GM12878 (cell line): ENCODE measurements around the gene CYP2U1. TPM values are rescaled to one million over a fixed set of nuclear protein-coding genes. Genes with fewer than 3 reads are reported as not detected.

Source experiments
- ATAC-seq: fragments of 200-7000 bp; cut with Tn5 transposase; 3 replicates; pipeline ENCODE4 v1.9.1; 2020; ENCODE audit warnings: mild to moderate bottlenecking, moderate library complexity
- BruUV-seq: library from RNA; stranded (reverse); fragments of 400-500 nt; replicated peaks from 2 replicates; lab custom pipeline; 2021; lab: Mats Ljungman, UMichigan
- CTCF ChIA-PET: fragments of 300-600 bp; sonication (Branson Sonifier 250); formaldehyde crosslinking; extraction: SDS; loops from one replicate; lab custom pipeline; 2021; ENCODE audit warnings: inconsistent platforms; lab: Yijun Ruan, JAX
- POLR2A ChIA-PET: fragments of 350-600 bp; formaldehyde crosslinking; extraction: SDS; loops from one replicate; lab custom pipeline; 2021; ENCODE audit warnings: inconsistent platforms; lab: Charles Lee
- RAD21 ChIA-PET: fragments of 300-600 bp; sonication (Branson Sonifier 250); formaldehyde crosslinking; loops from one replicate; lab custom pipeline; 2023; ENCODE audit warnings: antibody characterized with exemption; ENCODE audit not compliant: unreplicated experiment; lab: Charles Lee
- SMC1A ChIA-PET: fragments of 300-600 bp; sonication (Branson Sonifier 250); formaldehyde crosslinking; loops from one replicate; lab custom pipeline; 2023; ENCODE audit not compliant: unreplicated experiment, uncharacterized antibody; lab: Charles Lee
- DNase-seq: peaks from one replicate; pipeline ENCODE4 v3.0.0-alpha.2; 2011; ENCODE audit warnings: low read depth, low spot score
- FAIRE-seq: peaks from 3 replicates; lab custom pipeline; 2011; peaks lifted over from hg19 to GRCh38; lab: Jason Lieb, UNC
- H2AFZ ChIP-seq: 2 replicates; pipeline ENCODE4 v1.6.0; 2011; ENCODE audit warnings: low read depth, low read length, control low read depth; ENCODE audit not compliant: control insufficient read depth
- H3K27ac ChIP-seq: 2 replicates; pipeline ENCODE4 v1.5.1; 2011; ENCODE audit warnings: control low read depth; ENCODE audit not compliant: control insufficient read depth, insufficient read depth
- H3K27me3 ChIP-seq, 2 experiments: replicated peaks in 1 of 2; 2 replicates each; pipeline versions ENCODE4 v1.6.0 to v1.6.1; 2011; ENCODE audit warnings: low read length in 1 of 2; ENCODE audit not compliant: control insufficient read depth in 2 of 2, insufficient read depth in 2 of 2
- H3K36me3 ChIP-seq, 2 experiments: 2 replicates each; pipeline ENCODE4 v1.5.1; 2011; ENCODE audit warnings: low read length in 1 of 2; ENCODE audit not compliant: control insufficient read depth in 2 of 2, insufficient read depth in 2 of 2
- H3K4me1 ChIP-seq: 2 replicates; pipeline ENCODE4 v1.6.1; 2011; ENCODE audit warnings: mild to moderate bottlenecking, low read length, moderate library complexity, mixed read lengths; ENCODE audit not compliant: control insufficient read depth, insufficient read depth
- H3K4me2 ChIP-seq: 2 replicates; pipeline ENCODE4 v1.6.0; 2011; ENCODE audit warnings: control low read depth; ENCODE audit not compliant: control insufficient read depth, insufficient read depth
- H3K4me3 ChIP-seq: fragments of 200-600 bp; sonication (generic); 2 replicates; pipeline ENCODE4 v1.5.1; 2016
- H3K79me2 ChIP-seq: 2 replicates; pipeline ENCODE4 v1.6.0; 2011; ENCODE audit warnings: low read length; ENCODE audit not compliant: control insufficient read depth, insufficient read depth
- H3K9ac ChIP-seq: 2 replicates; pipeline ENCODE4 v1.8.0; 2011; ENCODE audit warnings: low read length, control low read depth, mixed read lengths; ENCODE audit not compliant: control insufficient read depth, insufficient read depth
- H3K9me3 ChIP-seq: replicated peaks from 3 replicates; pipeline ENCODE4 v1.5.1; 2011; ENCODE audit warnings: mild to moderate bottlenecking, low read length; ENCODE audit not compliant: control insufficient read depth, insufficient read depth
- H4K20me1 ChIP-seq: 2 replicates; pipeline ENCODE4 v1.6.0; 2011; ENCODE audit not compliant: control insufficient read depth, insufficient read depth
- IKZF1 ChIP-seq: fragments of 450-650 bp; conservative IDR thresholded peaks from 2 replicates; pipeline ENCODE4 v1.6.1; 2017; ENCODE audit warnings: antibody characterized with exemption, mild to moderate bottlenecking
- NRF1 ChIP-seq: conservative IDR thresholded peaks from 2 replicates; pipeline ENCODE4 v1.6.1; 2011; ENCODE audit warnings: mild to moderate bottlenecking, low read depth, low read length, improper control_type of control experiment
- PAX8 ChIP-seq: fragments of 450-650 bp; IDR thresholded peaks from 2 replicates; pipeline ENCODE4 v1.6.1; 2017; ENCODE audit warnings: mild to moderate bottlenecking, moderate library complexity
- STAT3 ChIP-seq: IDR thresholded peaks from 2 replicates; pipeline ENCODE4 v1.6.1; 2011; ENCODE audit warnings: low read depth, low read length, improper control_type of control experiment
- TARDBP ChIP-seq: IDR thresholded peaks from 2 replicates; pipeline ENCODE4 v1.6.1; 2016; ENCODE audit warnings: borderline replicate concordance
- WRNIP1 ChIP-seq: IDR thresholded peaks from 2 replicates; pipeline ENCODE4 v1.6.1; 2011; ENCODE audit warnings: low read depth, low read length, improper control_type of control experiment, borderline replicate concordance
- WGBS: methylation state at CpG from one replicate; pipeline ENCODE4 v1.1.6; 2016; ENCODE audit warnings: low lambda C conversion rate; ENCODE audit not compliant: insufficient replicate concordance, insufficient coverage; ENCODE audit errors: missing lambda C conversion rate; 5-methylcytosine and 5-hydroxymethylcytosine counted together
- in situ Hi-C: fragments of 300-500 bp; cut with MboI; formaldehyde crosslinking; loops from 9 replicates; pipeline ENCODE4 v1.14.3; 2018; ENCODE audit warnings: mixed read lengths
- intact Hi-C: fragments of 100-400 bp; cut with micrococcal nuclease; formaldehyde crosslinking; loops from one replicate; pipeline ENCODE4 v1.14.2; 2022; ENCODE audit not compliant: unreplicated experiment
- polyA plus RNA-seq, 11 experiments: library from polyadenylated mRNA; depleted of rRNA in 4 of 11; unstranded in 6 of 11; stranded (reverse) in 5 of 11; fragments of >200 nt; fragmentation: Nextera tagmentation in 4 of 11; fragmentation: Illumina TruSeq in 1 of 11; extraction: Ambion mirVana in 4 of 11; extraction: Trizol in 1 of 11; gene quantifications; 1 replicate in 1 of 11; 2 replicates in 10 of 11; pipeline versions ENCODE4 v1.2.1 to v1.2.3, GENCODE V29; 2011 to 2016; ENCODE audit warnings: inconsistent platforms in 2 of 11, missing spikeins in 2 of 11, low read depth in 1 of 11
- total RNA-seq, 4 experiments: library from RNA; depleted of rRNA in 3 of 4; stranded (reverse); fragments of >200 nt in 3 of 4; fragmentation: Illumina TruSeq in 1 of 4; extraction: Trizol in 1 of 4; gene quantifications; 2 replicates each; pipeline versions ENCODE4 v1.2.1 to v1.2.3, GENCODE V29; 2013 to 2021
- TF ChIP-seq, protein P1 (sequence below): fragments of 150-350 bp; IDR thresholded peaks from 2 replicates; pipeline ENCODE4 v1.6.1; 2016; ENCODE audit warnings: low read depth, low read length
- TF ChIP-seq, protein P2 (sequence below): fragments of 450-650 bp; IDR thresholded peaks from 2 replicates; pipeline ENCODE4 v1.6.1; 2017; ENCODE audit warnings: mild to moderate bottlenecking, low read depth, inconsistent platforms; ENCODE audit not compliant: poor library complexity, severe bottlenecking

Gene CYP2U1
- total and polyA plus RNA-seq, 10 of the 15 experiments (the other 5 are each of a cell fraction or from before 2014, with no cell fraction given) = 0.41 to 3.4 (median 2.9) TPM

DNA sequence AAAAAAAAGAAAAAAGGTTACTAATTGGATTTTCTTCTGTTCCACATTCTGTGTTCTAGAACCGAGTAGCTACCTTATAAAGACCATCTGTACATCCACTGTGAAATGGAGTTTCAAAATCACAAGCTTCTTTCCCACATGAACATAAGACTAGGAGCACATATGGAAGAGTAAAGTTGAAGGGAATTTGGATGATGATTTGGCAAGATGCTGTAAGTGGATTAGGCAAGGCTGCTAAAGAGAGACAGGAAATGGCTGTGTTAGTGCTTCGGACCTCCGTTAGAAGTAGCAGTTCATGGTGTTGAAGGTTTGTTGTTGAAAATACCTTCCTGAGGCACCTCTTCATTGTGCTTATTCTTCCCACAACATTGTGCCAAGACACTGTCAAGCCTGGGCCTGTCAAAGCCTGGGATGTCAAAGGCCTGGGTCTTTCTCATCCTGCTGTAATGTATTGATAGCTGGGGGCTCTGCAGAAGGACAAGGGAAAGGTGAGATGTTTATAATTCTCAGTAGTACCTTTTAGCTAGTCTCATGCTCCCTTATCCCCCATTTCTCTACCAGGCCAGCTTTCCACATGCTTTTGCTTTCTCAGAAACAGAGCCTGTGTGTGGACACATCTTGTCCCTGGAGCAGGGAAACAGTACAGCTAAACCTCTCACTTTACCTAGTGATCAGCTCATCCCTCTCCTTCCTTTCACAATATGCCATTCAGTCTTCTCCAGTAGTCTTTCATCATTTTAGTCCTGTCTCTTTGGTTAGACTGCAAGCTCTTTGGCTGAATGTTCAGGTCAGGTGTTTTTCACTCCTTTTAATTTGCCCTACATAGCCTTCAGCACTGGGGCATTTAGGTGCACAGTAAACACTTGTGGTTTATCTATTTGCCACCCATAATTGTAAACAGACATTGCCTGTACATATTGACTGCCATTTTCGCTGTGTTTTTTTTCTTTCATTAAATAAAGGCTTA lies 37.9 kb upstream of the CYP2U1 start:
- no peaks in the 10 kb centered on the region for H4K20me1 ChIP-seq
- no peaks in the 10 kb centered on the region for H3K36me3 ChIP-seq
- in situ Hi-C loops = no loop called here
- FAIRE-seq (no peak), ATAC-seq (no peak)
- POLR2A ChIA-PET = interaction anchor here (0.6 to 1.2 kb wide), 2 partner anchors 9 to 412 kb away, joined by 3 read pairs; no protein-coding TSS in a partner anchor
- H3K27me3 ChIP-seq = no peaks in the 10 kb centered on the region; a peak in 1 of 4 replicates
- H3K4me2 ChIP-seq = no peak overlapping the region
- no peak for TF ChIP-seq PAX8
- TF ChIP-seq, all 136 proteins: peak for 0
- DNase-seq = no peak
- no peak overlapping the region for H3K9ac ChIP-seq
- 26% methylated on average over 4 of the region's 4 CpGs for WGBS
- no peaks in the 10 kb centered on the region for H3K9me3 ChIP-seq
- ChIA-PET RAD21 (interaction anchor here (1.0 kb wide), 1 partner anchor 135 kb away, joined by 3 read pairs; no protein-coding TSS in a partner anchor), SMC1A (interaction anchor here (0.8 to 1.8 kb wide), 3 partner anchors 9 to 10 kb away, joined by 3 to 6 read pairs (median 3); no protein-coding TSS in a partner anchor), CTCF (no interaction called here)
- no peaks in the 10 kb centered on the region for H3K4me1 ChIP-seq
- intact Hi-C loops = no loop called here
- H3K27ac ChIP-seq = no peak overlapping the region
- H2AFZ ChIP-seq = no peak overlapping the region
- no peaks in the 10 kb centered on the region for H3K79me2 ChIP-seq
- H3K4me3 ChIP-seq = no peak overlapping the region
- BruUV-seq = no TSS peak

DNA sequence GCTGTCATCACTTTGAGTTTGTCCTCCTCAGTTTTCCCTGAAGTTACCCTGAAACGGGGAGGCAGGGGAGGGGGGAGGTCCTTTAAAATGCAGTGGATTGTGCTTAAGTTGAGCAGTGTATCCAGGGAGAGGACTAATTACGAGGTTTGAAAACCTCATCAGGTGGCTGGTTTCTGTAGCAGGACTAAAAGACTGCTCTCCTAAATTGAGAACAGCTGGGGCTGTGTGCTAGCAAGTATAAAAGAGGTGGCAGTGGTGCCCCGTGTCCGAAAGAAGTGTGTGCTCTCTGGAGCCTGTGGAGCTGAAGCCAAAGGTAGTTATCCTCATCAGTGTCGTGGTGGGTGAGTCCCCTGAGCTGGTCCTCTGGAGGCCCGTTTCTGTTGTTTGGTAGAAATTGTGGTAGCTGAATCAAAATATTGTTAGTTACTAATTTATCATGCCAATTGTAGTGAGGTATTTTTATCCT lies 37.2 kb upstream of the CYP2U1 start:
- no peak for FAIRE-seq
- in situ Hi-C loops (no loop called here), intact Hi-C loops (no loop called here)
- H3K4me3 ChIP-seq = no peak overlapping the region
- no peak overlapping the region for H3K4me2 ChIP-seq
- H2AFZ ChIP-seq = no peak overlapping the region
- no peak for DNase-seq
- no peaks in the 10 kb centered on the region for H4K20me1 ChIP-seq
- 24% methylated on average over 6 of the region's 6 CpGs for WGBS
- H3K79me2 ChIP-seq = no peaks in the 10 kb centered on the region
- H3K27me3 ChIP-seq = no peaks in the 10 kb centered on the region; a peak in 1 of 4 replicates
- CTCF ChIA-PET = interaction anchor here (1.1 to 1.4 kb wide), 2 partner anchors 9 to 19 kb away, joined by 3 read pairs; no protein-coding TSS in a partner anchor
- ATAC-seq = no peak
- H3K4me1 ChIP-seq = no peaks in the 10 kb centered on the region
- no peak overlapping the region for H3K27ac ChIP-seq
- H3K36me3 ChIP-seq = no peaks in the 10 kb centered on the region
- SMC1A ChIA-PET = interaction anchor here (1.2 to 1.8 kb wide), 3 partner anchors 8 to 67 kb away, joined by 3 to 6 read pairs (median 3); no protein-coding TSS in a partner anchor
- BruUV-seq = no TSS peak
- no peaks in the 10 kb centered on the region for H3K9me3 ChIP-seq
- H3K9ac ChIP-seq = no peak overlapping the region
- RAD21 ChIA-PET = interaction anchor here (1.0 kb wide), 1 partner anchor 136 kb away, joined by 3 read pairs; no protein-coding TSS in a partner anchor
- POLR2A ChIA-PET = interaction anchor here (1.2 kb wide), 1 partner anchor 9 kb away, joined by 3 read pairs; no protein-coding TSS in a partner anchor
- TF ChIP-seq, protein P1, sequence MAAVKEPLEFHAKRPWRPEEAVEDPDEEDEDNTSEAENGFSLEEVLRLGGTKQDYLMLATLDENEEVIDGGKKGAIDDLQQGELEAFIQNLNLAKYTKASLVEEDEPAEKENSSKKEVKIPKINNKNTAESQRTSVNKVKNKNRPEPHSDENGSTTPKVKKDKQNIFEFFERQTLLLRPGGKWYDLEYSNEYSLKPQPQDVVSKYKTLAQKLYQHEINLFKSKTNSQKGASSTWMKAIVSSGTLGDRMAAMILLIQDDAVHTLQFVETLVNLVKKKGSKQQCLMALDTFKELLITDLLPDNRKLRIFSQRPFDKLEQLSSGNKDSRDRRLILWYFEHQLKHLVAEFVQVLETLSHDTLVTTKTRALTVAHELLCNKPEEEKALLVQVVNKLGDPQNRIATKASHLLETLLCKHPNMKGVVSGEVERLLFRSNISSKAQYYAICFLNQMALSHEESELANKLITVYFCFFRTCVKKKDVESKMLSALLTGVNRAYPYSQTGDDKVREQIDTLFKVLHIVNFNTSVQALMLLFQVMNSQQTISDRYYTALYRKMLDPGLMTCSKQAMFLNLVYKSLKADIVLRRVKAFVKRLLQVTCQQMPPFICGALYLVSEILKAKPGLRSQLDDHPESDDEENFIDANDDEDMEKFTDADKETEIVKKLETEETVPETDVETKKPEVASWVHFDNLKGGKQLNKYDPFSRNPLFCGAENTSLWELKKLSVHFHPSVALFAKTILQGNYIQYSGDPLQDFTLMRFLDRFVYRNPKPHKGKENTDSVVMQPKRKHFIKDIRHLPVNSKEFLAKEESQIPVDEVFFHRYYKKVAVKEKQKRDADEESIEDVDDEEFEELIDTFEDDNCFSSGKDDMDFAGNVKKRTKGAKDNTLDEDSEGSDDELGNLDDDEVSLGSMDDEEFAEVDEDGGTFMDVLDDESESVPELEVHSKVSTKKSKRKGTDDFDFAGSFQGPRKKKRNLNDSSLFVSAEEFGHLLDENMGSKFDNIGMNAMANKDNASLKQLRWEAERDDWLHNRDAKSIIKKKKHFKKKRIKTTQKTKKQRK = no peak
- no peak for TF ChIP-seq NRF1
- TF ChIP-seq TARDBP = no peak
- no peak for TF ChIP-seq STAT3
- TF ChIP-seq IKZF1 = no peak
- TF ChIP-seq, protein P2, sequence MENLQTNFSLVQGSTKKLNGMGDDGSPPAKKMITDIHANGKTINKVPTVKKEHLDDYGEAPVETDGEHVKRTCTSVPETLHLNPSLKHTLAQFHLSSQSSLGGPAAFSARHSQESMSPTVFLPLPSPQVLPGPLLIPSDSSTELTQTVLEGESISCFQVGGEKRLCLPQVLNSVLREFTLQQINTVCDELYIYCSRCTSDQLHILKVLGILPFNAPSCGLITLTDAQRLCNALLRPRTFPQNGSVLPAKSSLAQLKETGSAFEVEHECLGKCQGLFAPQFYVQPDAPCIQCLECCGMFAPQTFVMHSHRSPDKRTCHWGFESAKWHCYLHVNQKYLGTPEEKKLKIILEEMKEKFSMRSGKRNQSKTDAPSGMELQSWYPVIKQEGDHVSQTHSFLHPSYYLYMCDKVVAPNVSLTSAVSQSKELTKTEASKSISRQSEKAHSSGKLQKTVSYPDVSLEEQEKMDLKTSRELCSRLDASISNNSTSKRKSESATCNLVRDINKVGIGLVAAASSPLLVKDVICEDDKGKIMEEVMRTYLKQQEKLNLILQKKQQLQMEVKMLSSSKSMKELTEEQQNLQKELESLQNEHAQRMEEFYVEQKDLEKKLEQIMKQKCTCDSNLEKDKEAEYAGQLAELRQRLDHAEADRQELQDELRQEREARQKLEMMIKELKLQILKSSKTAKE = no peak
- TF ChIP-seq WRNIP1 = no peak
